Measurements from ENCODE around the gene RSKR. TPM values are rescaled to one million over a fixed set of nuclear protein-coding genes. Genes with fewer than 3 reads are reported as not detected.

RSKR gene
- total and polyA plus RNA-seq, 2 donors from 2014 or later: 4.1 to 10.2 TPM

- peak overlapping the region in 1 of 3 donors; percentile 93 for H3K4me3 ChIP-seq (ENCODE audit: low read length in 3 of 3)
- TF ChIP-seq, protein P1, sequence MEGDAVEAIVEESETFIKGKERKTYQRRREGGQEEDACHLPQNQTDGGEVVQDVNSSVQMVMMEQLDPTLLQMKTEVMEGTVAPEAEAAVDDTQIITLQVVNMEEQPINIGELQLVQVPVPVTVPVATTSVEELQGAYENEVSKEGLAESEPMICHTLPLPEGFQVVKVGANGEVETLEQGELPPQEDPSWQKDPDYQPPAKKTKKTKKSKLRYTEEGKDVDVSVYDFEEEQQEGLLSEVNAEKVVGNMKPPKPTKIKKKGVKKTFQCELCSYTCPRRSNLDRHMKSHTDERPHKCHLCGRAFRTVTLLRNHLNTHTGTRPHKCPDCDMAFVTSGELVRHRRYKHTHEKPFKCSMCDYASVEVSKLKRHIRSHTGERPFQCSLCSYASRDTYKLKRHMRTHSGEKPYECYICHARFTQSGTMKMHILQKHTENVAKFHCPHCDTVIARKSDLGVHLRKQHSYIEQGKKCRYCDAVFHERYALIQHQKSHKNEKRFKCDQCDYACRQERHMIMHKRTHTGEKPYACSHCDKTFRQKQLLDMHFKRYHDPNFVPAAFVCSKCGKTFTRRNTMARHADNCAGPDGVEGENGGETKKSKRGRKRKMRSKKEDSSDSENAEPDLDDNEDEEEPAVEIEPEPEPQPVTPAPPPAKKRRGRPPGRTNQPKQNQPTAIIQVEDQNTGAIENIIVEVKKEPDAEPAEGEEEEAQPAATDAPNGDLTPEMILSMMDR (IDR thresholded peaks at IDR 0.05; ENCODE audit: borderline replicate concordance, extremely low read depth, insufficient read depth): no peak
- H3K4me1 ChIP-seq (ENCODE audit: control insufficient read depth in 2 of 3, insufficient read depth in 2 of 3, low read depth in 1 of 3, low read length in 3 of 3): peaks cover 0 to 26% (median 25%) of the 10 kb centered on the region in 3 donors
- no peak for FAIRE-seq
- intact Hi-C loops (cut with DNase I): no loop called here
- no peak for DNase-seq
- H3K27ac ChIP-seq (ENCODE audit: low read depth in 2 of 2, low read length in 2 of 2): peak overlapping the region; percentile 91 to 96
- H3K9me3 ChIP-seq (ENCODE audit: control insufficient read depth in 2 of 3, insufficient read depth in 1 of 3, low read length in 3 of 3): no peaks in the 10 kb centered on the region
- H3K36me3 ChIP-seq (ENCODE audit: control insufficient read depth in 2 of 3, insufficient read depth in 3 of 3, low read length in 3 of 3): peaks cover 10 to 25% (median 25%) of the 10 kb centered on the region in 3 donors
- H3K27me3 ChIP-seq (ENCODE audit: control insufficient read depth, insufficient read depth, low read length): no peaks in the 10 kb centered on the region
- H3K9ac ChIP-seq (ENCODE audit: low read length in 3 of 3): peak overlapping the region in 2 of 3 donors; percentile 28 to 90
Observed at GRCh38 chr17:28646039-28646754, 32.2 kb upstream of the RSKR start.

DNA sequence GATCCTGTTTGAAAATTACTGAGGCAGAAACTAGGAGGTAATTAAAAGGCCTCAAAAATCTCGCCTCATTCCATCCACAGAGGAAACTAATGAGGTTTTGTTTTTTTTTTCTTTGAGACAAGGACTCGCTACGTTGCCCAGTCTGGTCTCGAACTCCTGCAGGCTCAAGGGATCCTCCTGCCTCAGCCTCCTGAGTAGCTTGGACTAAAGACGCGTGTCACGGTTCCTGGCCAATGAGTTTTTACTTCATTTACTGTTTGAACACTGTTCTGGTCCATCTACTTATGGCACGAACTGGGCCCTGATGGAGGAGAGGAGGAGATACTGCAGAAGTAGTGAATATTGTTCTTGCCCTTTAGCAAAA, 31.6 kb upstream of the RSKR start:
- no peak for DNase-seq
- H3K36me3 ChIP-seq (ENCODE audit: control insufficient read depth in 2 of 3, insufficient read depth in 3 of 3, low read length in 3 of 3): peaks cover 14 to 32% (median 31%) of the 10 kb centered on the region in 3 donors
- peak overlapping the region; percentile 70 to 93 (median 78) for H3K4me3 ChIP-seq (ENCODE audit: low read length in 3 of 3)
- no peak for FAIRE-seq
- peaks cover 0 to 26% (median 25%) of the 10 kb centered on the region in 3 donors for H3K4me1 ChIP-seq (ENCODE audit: control insufficient read depth in 2 of 3, insufficient read depth in 2 of 3, low read depth in 1 of 3, low read length in 3 of 3)
- H3K9ac ChIP-seq (ENCODE audit: low read length in 3 of 3): peak overlapping the region; percentile 69 to 96 (median 90)
- TF ChIP-seq, protein P1 (IDR thresholded peaks at IDR 0.05; ENCODE audit: borderline replicate concordance, extremely low read depth, insufficient read depth): no peak
- intact Hi-C loops (cut with DNase I): no loop called here
- no peaks in the 10 kb centered on the region for H3K27me3 ChIP-seq (ENCODE audit: control insufficient read depth, insufficient read depth, low read length)
- H3K27ac ChIP-seq (ENCODE audit: low read depth in 2 of 2, low read length in 2 of 2): peak overlapping the region; percentile 94 to 96
- no peaks in the 10 kb centered on the region for H3K9me3 ChIP-seq (ENCODE audit: control insufficient read depth in 2 of 3, insufficient read depth in 1 of 3, low read length in 3 of 3)

GRCh38 chr17:28644787-28645575, 31.0 kb upstream of the RSKR start, which contains the start of gene BLTP2:
BLTP2 (minus strand) TSS chr17:28645158; CDS start chr17:28645056, 102 bp downstream.
- peaks cover 16 to 35% (median 34%) of the 10 kb centered on the region in 3 donors for H3K36me3 ChIP-seq (ENCODE audit: control insufficient read depth in 2 of 3, insufficient read depth in 3 of 3, low read length in 3 of 3)
- peaks cover 0 to 26% (median 25%) of the 10 kb centered on the region in 3 donors for H3K4me1 ChIP-seq (ENCODE audit: control insufficient read depth in 2 of 3, insufficient read depth in 2 of 3, low read depth in 1 of 3, low read length in 3 of 3)
- FAIRE-seq (no peak), DNase-seq (peak; percentile 96 to 99 (median 97))
- intact Hi-C loops (cut with DNase I): no loop called here
- TF ChIP-seq, protein P1 (IDR thresholded peaks at IDR 0.05; ENCODE audit: borderline replicate concordance, extremely low read depth, insufficient read depth): peak; percentile 22
- peak within 1 kb of the TSS; percentile 69 to 96 (median 90) for H3K9ac ChIP-seq (ENCODE audit: low read length in 3 of 3)
- H3K27me3 ChIP-seq (ENCODE audit: control insufficient read depth, insufficient read depth, low read length): no peaks in the 10 kb centered on the region
- H3K27ac ChIP-seq (ENCODE audit: low read depth in 2 of 2, low read length in 2 of 2): peak within 1 kb of the TSS; percentile 94 to 96
- H3K9me3 ChIP-seq (ENCODE audit: control insufficient read depth in 2 of 3, insufficient read depth in 1 of 3, low read length in 3 of 3): no peaks in the 10 kb centered on the region
- H3K4me3 ChIP-seq (ENCODE audit: low read length in 3 of 3): peak within 1 kb of the TSS; percentile 70 to 93 (median 79)
